CD4-positive, alpha-beta T cell (primary cell): ENCODE data around the gene SOS1. TPM values are rescaled to one million over a fixed set of nuclear protein-coding genes. Genes with fewer than 3 reads are reported as not detected.

Experiments used
- ATAC-seq: fragments of 200-7000 bp; cut with Tn5 transposase; one replicate; pipeline ENCODE4 v1.10.0; 2022; ENCODE audit warnings: mild to moderate bottlenecking; ENCODE audit not compliant: poor library complexity
- CTCF ChIA-PET: fragments of 350-600 bp; sonication (Branson Sonifier 250); formaldehyde crosslinking; loops from one replicate; lab custom pipeline; 2021; ENCODE audit warnings: antibody characterized with exemption, inconsistent platforms; lab: Charles Lee
- POLR2A ChIA-PET: fragments of 350-600 bp; sonication (Branson Sonifier 250); formaldehyde crosslinking; loops from one replicate; lab custom pipeline; 2021; ENCODE audit warnings: antibody characterized with exemption, inconsistent platforms; lab: Charles Lee
- DNase-seq, 14 experiments: peaks; one replicate each; pipeline ENCODE4 v3.0.0-alpha.2; 2013 to 2020; ENCODE audit warnings: mixed read lengths in 2 of 14
- H3K27ac ChIP-seq, 2 donors: one replicate each; pipeline versions ENCODE4 v1.5.1 to v1.7.0; 2013; ENCODE audit warnings: low read length in 2 of 2, low read depth in 1 of 2, mild to moderate bottlenecking in 1 of 2
- H3K27me3 ChIP-seq, 2 experiments: 1 replicate in 1 of 2; 2 replicates in 1 of 2; pipeline versions ENCODE4 v1.6.1 to v1.7.0; 2013; ENCODE audit warnings: low read length in 2 of 2, control low read depth in 1 of 2, mild to moderate bottlenecking in 1 of 2, moderate library complexity in 1 of 2; ENCODE audit not compliant: insufficient read depth in 2 of 2, control insufficient read depth in 1 of 2
- H3K36me3 ChIP-seq: one replicate; pipeline ENCODE4 v1.6.1; 2013; ENCODE audit warnings: low read length, control low read depth; ENCODE audit not compliant: insufficient read depth
- H3K4me1 ChIP-seq: one replicate; pipeline ENCODE4 v1.6.1; 2013; ENCODE audit warnings: low read length, control low read depth; ENCODE audit not compliant: insufficient read depth
- H3K4me3 ChIP-seq: one replicate; pipeline ENCODE4 v1.5.1; 2013; ENCODE audit warnings: mild to moderate bottlenecking, low read length, moderate library complexity
- H3K9me3 ChIP-seq, 2 experiments: 1 replicate in 1 of 2; 2 replicates in 1 of 2; pipeline versions ENCODE4 v1.6.1 to v1.7.0; 2013; ENCODE audit warnings: low read length in 2 of 2, mild to moderate bottlenecking in 2 of 2, control low read depth in 1 of 2, moderate library complexity in 1 of 2; ENCODE audit not compliant: control insufficient read depth in 1 of 2, insufficient read depth in 1 of 2
- H3K27ac Mint-ChIP-seq: one replicate; pipeline ENCODE4 v1.8.0; 2020; ENCODE audit warnings: mixed read lengths
- H3K27me3 Mint-ChIP-seq: one replicate; pipeline ENCODE4 v1.8.0; 2021; ENCODE audit warnings: mixed read lengths
- H3K36me3 Mint-ChIP-seq: one replicate; pipeline ENCODE4 v1.8.0; 2021; ENCODE audit warnings: low read depth, mixed read lengths
- H3K4me1 Mint-ChIP-seq: one replicate; pipeline ENCODE4 v1.8.0; 2021; ENCODE audit warnings: low read depth, mixed read lengths
- H3K4me3 Mint-ChIP-seq: one replicate; pipeline ENCODE4 v1.8.0; 2020; ENCODE audit warnings: mild to moderate bottlenecking, mixed read lengths
- H3K9me3 Mint-ChIP-seq: one replicate; pipeline ENCODE4 v1.8.0; 2020; ENCODE audit warnings: mixed read lengths
- CTCF ChIP-seq: fragments of 200-600 bp; IDR thresholded peaks from one replicate; pipeline ENCODE4 v1.8.0; 2022; ENCODE audit warnings: antibody characterized with exemption, mild to moderate bottlenecking
- intact Hi-C, 2 experiments: fragments of 100-400 bp; cut with DNase I in 1 of 2; cut with micrococcal nuclease in 1 of 2; formaldehyde crosslinking; loops; one replicate each; pipeline versions ENCODE4 v1.15.1 to v1.9.0; 2023 to 2025; cut with DNase I, micrococcal nuclease
- total RNA-seq, 174 experiments: library from RNA in 2 of 174; stranded (reverse) in 2 of 174; gene quantifications; one replicate each; pipeline ENCODE4 v1.2.3 and lab custom pipeline; 2021 to 2026

SOS1 gene
- total RNA-seq, 2 experiments from 2014 or later = 16.4 to 16.9 TPM

GRCh38 chr2:38981003-38981669 lies 139.7 kb downstream of the SOS1 start:
- Mint-ChIP-seq H3K27ac (no peak overlapping the region), H3K9me3 (no peaks in the 10 kb centered on the region), H3K4me3 (no peak overlapping the region), H3K36me3 (peaks cover 24% of the 10 kb centered on the region), H3K4me1 (no peaks in the 10 kb centered on the region), H3K27me3 (no peaks in the 10 kb centered on the region)
- no peak overlapping the region for H3K27ac ChIP-seq
- H3K4me3 ChIP-seq = no peak overlapping the region
- H3K27me3 ChIP-seq = no peaks in the 10 kb centered on the region
- CTCF ChIA-PET = no interaction called here
- DNase-seq (no peak), ATAC-seq (no peak)
- no peak for TF ChIP-seq CTCF
- H3K36me3 ChIP-seq = peaks cover 15% of the 10 kb centered on the region
- H3K4me1 ChIP-seq = no peaks in the 10 kb centered on the region
- POLR2A ChIA-PET = no interaction called here
- intact Hi-C loops = no loop called here
- H3K9me3 ChIP-seq = no peaks in the 10 kb centered on the region

GRCh38 chr2:38978908-38979307 lies 141.9 kb downstream of the SOS1 start:
- CTCF ChIA-PET = no interaction called here
- no peak overlapping the region for H3K27ac Mint-ChIP-seq
- H3K4me3 ChIP-seq = no peak overlapping the region
- no peak overlapping the region for H3K4me3 Mint-ChIP-seq
- no peaks in the 10 kb centered on the region for H3K4me1 ChIP-seq
- ATAC-seq = no peak
- no peaks in the 10 kb centered on the region for H3K27me3 ChIP-seq
- no peaks in the 10 kb centered on the region for H3K27me3 Mint-ChIP-seq
- DNase-seq = no peak
- no peaks in the 10 kb centered on the region for H3K9me3 ChIP-seq
- no peak overlapping the region for H3K27ac ChIP-seq
- H3K36me3 ChIP-seq = no peaks in the 10 kb centered on the region
- POLR2A ChIA-PET = no interaction called here
- no peaks in the 10 kb centered on the region for H3K9me3 Mint-ChIP-seq
- peaks cover 8% of the 10 kb centered on the region for H3K36me3 Mint-ChIP-seq
- H3K4me1 Mint-ChIP-seq = no peaks in the 10 kb centered on the region
- intact Hi-C loops = no loop called here
- no peak for TF ChIP-seq CTCF

- Mint-ChIP-seq H3K27me3 (no peaks in the 10 kb centered on the region), H3K27ac (no peak overlapping the region), H3K4me3 (no peak overlapping the region), H3K36me3 (peaks cover 3% of the 10 kb centered on the region), H3K4me1 (no peaks in the 10 kb centered on the region), H3K9me3 (no peaks in the 10 kb centered on the region)
- Histone ChIP-seq H3K27me3 (no peaks in the 10 kb centered on the region), H3K4me1 (no peaks in the 10 kb centered on the region), H3K4me3 (no peak overlapping the region), H3K9me3 (no peaks in the 10 kb centered on the region), H3K27ac (no peak overlapping the region), H3K36me3 (no peaks in the 10 kb centered on the region)
- DNase-seq (peak in 3 of 14 experiments; percentile 1 to 9 (median 5)), ATAC-seq (no peak)
- CTCF ChIA-PET = no interaction called here
- intact Hi-C loops = no loop called here
- no peak for TF ChIP-seq CTCF
- POLR2A ChIA-PET = no interaction called here
Observed at GRCh38 chr2:38978296-38978903, 142.5 kb downstream of the SOS1 start.
